Measurements from ENCODE around the gene SLC47A2. TPM values are rescaled to one million over a fixed set of nuclear protein-coding genes. Genes with fewer than 3 reads are reported as not detected.

The SLC47A2 gene
- total RNA-seq, 4 donors from 2014 or later, result not detected

DNA sequence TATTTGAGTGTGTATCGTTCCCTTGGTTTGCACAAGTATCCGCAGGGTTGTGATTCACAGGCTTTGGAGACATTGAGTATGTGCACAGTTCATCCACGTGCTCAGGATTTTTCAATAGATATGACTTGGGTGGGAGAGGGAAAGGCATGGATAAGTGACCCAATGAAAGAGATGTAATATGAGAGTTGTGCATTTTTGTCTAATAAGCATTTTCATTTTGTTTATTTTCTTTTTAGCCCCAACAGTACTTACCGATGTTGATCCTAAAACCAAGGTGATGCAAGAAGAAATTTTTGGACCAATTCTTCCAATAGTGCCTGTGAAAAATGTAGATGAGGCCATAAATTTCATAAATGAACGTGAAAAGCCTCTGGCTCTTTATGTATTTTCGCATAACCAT lies 53.3 kb downstream of the SLC47A2 start:
- WGBS, result 94% methylated on average over 6 of the region's 6 CpGs
- Histone ChIP-seq H3K27ac (replicated peaks in 1 of 4) (no peak overlapping the region), H3K36me3 (peaks cover 0 to 86% (median 55%) of the 10 kb centered on the region in 4 donors), H3K4me1 (peaks cover 0 to 16% (median 8%) of the 10 kb centered on the region in 4 donors), H3K4me3 (no peak overlapping the region), H3K9me3 (no peaks in the 10 kb centered on the region), H3K27me3 (no peaks in the 10 kb centered on the region)
- DNase-seq (ENCODE audit: extremely low spot score), result no peak
- TF ChIP-seq POLR2AphosphoS5 (IDR thresholded peaks at IDR 0.05) (no peak), POLR2A (IDR thresholded peaks at IDR 0.05; ENCODE audit: low read depth) (no peak), EP300 (IDR thresholded peaks at IDR 0.05) (no peak)
- TF ChIP-seq, protein P1, sequence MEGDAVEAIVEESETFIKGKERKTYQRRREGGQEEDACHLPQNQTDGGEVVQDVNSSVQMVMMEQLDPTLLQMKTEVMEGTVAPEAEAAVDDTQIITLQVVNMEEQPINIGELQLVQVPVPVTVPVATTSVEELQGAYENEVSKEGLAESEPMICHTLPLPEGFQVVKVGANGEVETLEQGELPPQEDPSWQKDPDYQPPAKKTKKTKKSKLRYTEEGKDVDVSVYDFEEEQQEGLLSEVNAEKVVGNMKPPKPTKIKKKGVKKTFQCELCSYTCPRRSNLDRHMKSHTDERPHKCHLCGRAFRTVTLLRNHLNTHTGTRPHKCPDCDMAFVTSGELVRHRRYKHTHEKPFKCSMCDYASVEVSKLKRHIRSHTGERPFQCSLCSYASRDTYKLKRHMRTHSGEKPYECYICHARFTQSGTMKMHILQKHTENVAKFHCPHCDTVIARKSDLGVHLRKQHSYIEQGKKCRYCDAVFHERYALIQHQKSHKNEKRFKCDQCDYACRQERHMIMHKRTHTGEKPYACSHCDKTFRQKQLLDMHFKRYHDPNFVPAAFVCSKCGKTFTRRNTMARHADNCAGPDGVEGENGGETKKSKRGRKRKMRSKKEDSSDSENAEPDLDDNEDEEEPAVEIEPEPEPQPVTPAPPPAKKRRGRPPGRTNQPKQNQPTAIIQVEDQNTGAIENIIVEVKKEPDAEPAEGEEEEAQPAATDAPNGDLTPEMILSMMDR (IDR thresholded peaks at IDR 0.05), result no peak
- intact Hi-C loops (cut with DNase I), result no loop called here

GRCh38 chr17:19661121-19661520 lies 55.3 kb downstream of the SLC47A2 start:
- H3K4me3 ChIP-seq, result no peak overlapping the region
- no peaks in the 10 kb centered on the region for H3K27me3 ChIP-seq
- no peaks in the 10 kb centered on the region for H3K9me3 ChIP-seq
- intact Hi-C loops (cut with DNase I), result no loop called here
- TF ChIP-seq EP300 (IDR thresholded peaks at IDR 0.05), result no peak
- TF ChIP-seq POLR2A (IDR thresholded peaks at IDR 0.05; ENCODE audit: low read depth), result no peak
- TF ChIP-seq, protein P1 (IDR thresholded peaks at IDR 0.05), result no peak
- no peak for TF ChIP-seq POLR2AphosphoS5 (IDR thresholded peaks at IDR 0.05)
- H3K36me3 ChIP-seq, result peaks cover 0 to 91% (median 64%) of the 10 kb centered on the region in 4 donors
- no peak overlapping the region for H3K27ac ChIP-seq (replicated peaks in 1 of 4)
- no peak for DNase-seq (ENCODE audit: extremely low spot score)
- WGBS, result 96% methylated on average over 3 of the region's 3 CpGs
- peaks cover 0 to 27% (median 21%) of the 10 kb centered on the region in 4 donors for H3K4me1 ChIP-seq

- no peaks in the 10 kb centered on the region for H3K27me3 ChIP-seq
- no peaks in the 10 kb centered on the region for H3K9me3 ChIP-seq
- no peak overlapping the region for H3K4me3 ChIP-seq
- H3K36me3 ChIP-seq, result peaks cover under 1 to 91% (median 64%) of the 10 kb centered on the region in 4 donors
- DNase-seq (ENCODE audit: extremely low spot score), result no peak
- H3K27ac ChIP-seq (replicated peaks in 1 of 4), result no peak overlapping the region
- H3K4me1 ChIP-seq, result peaks cover 0 to 27% (median 23%) of the 10 kb centered on the region in 4 donors
- WGBS, result 91% methylated on average over 6 of the region's 6 CpGs
- TF ChIP-seq EP300 (IDR thresholded peaks at IDR 0.05), result no peak
- TF ChIP-seq, protein P1 (IDR thresholded peaks at IDR 0.05), result no peak
- TF ChIP-seq POLR2A (IDR thresholded peaks at IDR 0.05; ENCODE audit: low read depth), result no peak
- no peak for TF ChIP-seq POLR2AphosphoS5 (IDR thresholded peaks at IDR 0.05)
- intact Hi-C loops (cut with DNase I), result no loop called here
These were observed 56.0 kb downstream of the SLC47A2 start for GRCh38 chr17:19660219-19660870.

GRCh38 chr17:19659366-19660177 lies 56.8 kb downstream of the SLC47A2 start:
- DNase-seq (ENCODE audit: extremely low spot score), result no peak
- intact Hi-C loops (cut with DNase I), result no loop called here
- WGBS, result 85% methylated on average over 7 of the region's 7 CpGs
- Histone ChIP-seq H3K27ac (replicated peaks in 1 of 4) (no peak overlapping the region), H3K36me3 (peaks cover 8 to 91% (median 67%) of the 10 kb centered on the region in 4 donors), H3K4me1 (peaks cover 0 to 27% (median 25%) of the 10 kb centered on the region in 4 donors), H3K4me3 (no peak overlapping the region), H3K27me3 (no peaks in the 10 kb centered on the region), H3K9me3 (no peaks in the 10 kb centered on the region)
- TF ChIP-seq POLR2AphosphoS5 (IDR thresholded peaks at IDR 0.05), result no peak
- TF ChIP-seq, protein P1 (IDR thresholded peaks at IDR 0.05), result no peak
- no peak for TF ChIP-seq POLR2A (IDR thresholded peaks at IDR 0.05; ENCODE audit: low read depth)
- no peak for TF ChIP-seq EP300 (IDR thresholded peaks at IDR 0.05)

Data from esophagus muscularis mucosa (tissue), 4 donors.